Measurements from ENCODE around the gene ABI1.
"Not testable (repeated sequence)": the region's sequence is repeated elsewhere in the genome, so short reads cannot be mapped to it uniquely, and the experiment has no call there.

The ABI1 gene

DNA sequence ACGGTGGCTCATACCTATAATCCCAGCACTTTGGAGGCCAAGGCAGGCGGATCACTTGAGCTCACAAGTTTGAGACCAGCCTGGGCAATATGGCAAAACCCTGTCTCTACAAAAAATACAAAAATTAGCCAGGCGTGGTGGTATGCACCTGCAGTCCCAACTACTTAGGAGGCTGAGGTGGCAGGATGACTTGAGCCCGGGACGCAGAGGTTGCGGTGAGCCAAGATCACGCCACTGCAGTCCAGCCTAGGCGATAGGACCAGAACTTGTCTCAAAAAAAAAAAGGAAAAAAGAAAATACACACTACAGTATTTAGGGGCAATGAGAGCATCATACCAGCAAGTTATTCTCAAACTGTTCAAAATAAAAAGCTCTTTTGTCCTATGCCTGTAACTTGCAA, 59.5 kb downstream of the ABI1 start:
- Mint-ChIP-seq H3K4me1 (peaks cover 79% of the 10 kb centered on the region), H3K4me3 (no peak overlapping the region), H3K27me3 (no peaks in the 10 kb centered on the region), H3K9me3 (no peaks in the 10 kb centered on the region), H3K27ac (no peak overlapping the region)
- ATAC-seq = no peak
- no peak for DNase-seq

GRCh38 chr10:26800468-26800867, 60.3 kb downstream of the ABI1 start:
- no peak overlapping the region for H3K4me3 Mint-ChIP-seq
- ATAC-seq = no peak
- no peak overlapping the region for H3K27ac Mint-ChIP-seq
- H3K4me1 Mint-ChIP-seq = peaks cover 77% of the 10 kb centered on the region
- no peaks in the 10 kb centered on the region for H3K27me3 Mint-ChIP-seq
- no peak for DNase-seq
- peaks cover 6 to 8% of the 10 kb centered on the region in 2 donors for H3K9me3 Mint-ChIP-seq

DNA sequence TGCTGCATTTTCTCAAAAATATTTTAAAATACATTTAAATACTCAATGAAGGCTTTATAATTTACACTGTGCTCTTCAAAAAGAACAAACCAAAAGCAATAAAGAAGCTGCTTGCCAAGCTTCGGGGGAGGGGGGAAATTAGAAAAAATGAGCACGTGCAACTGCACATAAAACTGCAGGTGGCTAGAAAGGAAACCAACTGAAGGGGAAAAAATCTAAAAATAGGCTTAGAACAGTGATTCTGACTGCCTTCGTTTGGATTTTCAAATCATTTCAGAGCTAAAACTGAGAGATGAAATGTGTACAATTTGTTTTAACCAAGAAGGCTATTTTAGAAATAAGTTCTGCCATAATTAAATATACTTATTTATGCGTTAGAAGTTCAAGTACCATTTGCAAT, 61.4 kb downstream of the ABI1 start:
- DNase-seq (no peak), ATAC-seq (no peak)
- Mint-ChIP-seq H3K4me3 (peak overlapping the region; percentile 31 to 44), H3K4me1 (peaks cover 72% of the 10 kb centered on the region), H3K27me3 (no peaks in the 10 kb centered on the region), H3K9me3 (peaks cover 8 to 10% of the 10 kb centered on the region in 2 donors), H3K27ac (no peak overlapping the region)

DNA sequence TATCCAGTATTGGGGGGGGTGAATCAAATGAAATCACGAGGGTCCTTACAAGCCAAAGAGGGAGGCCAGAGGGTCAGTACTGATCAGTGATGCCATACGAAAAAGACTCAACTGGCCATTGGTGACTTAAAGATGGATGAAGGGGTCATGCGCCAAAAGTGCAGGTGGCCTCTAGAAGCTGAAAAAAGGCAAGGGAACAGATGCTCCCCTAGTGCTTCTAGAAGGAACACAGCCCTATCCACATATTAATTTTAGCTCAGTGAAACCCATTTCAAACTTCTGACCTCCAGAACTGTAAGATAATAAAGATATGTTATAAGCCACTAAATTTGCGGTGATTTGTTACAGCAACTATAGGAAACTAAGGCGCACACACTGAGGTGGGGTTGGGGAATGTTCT, 62.5 kb downstream of the ABI1 start:
- DNase-seq = no peak
- Mint-ChIP-seq H3K4me1 (peaks cover 71% of the 10 kb centered on the region), H3K9me3 (peaks cover 8 to 10% of the 10 kb centered on the region in 2 donors), H3K4me3 (no peak overlapping the region), H3K27ac (no peak overlapping the region), H3K27me3 (no peaks in the 10 kb centered on the region)
- no peak for ATAC-seq

DNA sequence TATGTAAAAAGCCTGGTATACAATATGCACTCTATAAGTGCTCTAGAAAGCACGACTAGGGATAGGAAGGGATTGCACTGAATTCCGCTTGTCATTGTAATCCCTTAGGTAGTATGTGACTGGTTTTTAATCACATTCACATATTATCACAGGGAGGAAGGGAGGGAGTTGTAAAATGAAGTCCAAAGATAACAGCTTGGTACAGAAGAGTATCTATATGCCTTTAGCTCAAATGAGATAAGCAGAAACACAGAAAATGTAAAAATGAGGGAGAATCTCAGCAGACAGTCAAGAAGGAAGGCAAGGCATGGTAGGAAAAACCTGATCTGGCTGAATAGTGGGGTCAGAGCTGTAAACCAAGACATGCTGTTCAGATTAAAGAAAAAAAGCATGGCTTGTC, 63.4 kb downstream of the ABI1 start:
- DNase-seq (no peak), ATAC-seq (no peak)
- peaks cover 69% of the 10 kb centered on the region for H3K4me1 Mint-ChIP-seq
- no peak overlapping the region for H3K27ac Mint-ChIP-seq
- H3K4me3 Mint-ChIP-seq = no peak overlapping the region
- H3K9me3 Mint-ChIP-seq = peaks cover 8 to 10% of the 10 kb centered on the region in 2 donors
- H3K27me3 Mint-ChIP-seq = no peaks in the 10 kb centered on the region

DNA sequence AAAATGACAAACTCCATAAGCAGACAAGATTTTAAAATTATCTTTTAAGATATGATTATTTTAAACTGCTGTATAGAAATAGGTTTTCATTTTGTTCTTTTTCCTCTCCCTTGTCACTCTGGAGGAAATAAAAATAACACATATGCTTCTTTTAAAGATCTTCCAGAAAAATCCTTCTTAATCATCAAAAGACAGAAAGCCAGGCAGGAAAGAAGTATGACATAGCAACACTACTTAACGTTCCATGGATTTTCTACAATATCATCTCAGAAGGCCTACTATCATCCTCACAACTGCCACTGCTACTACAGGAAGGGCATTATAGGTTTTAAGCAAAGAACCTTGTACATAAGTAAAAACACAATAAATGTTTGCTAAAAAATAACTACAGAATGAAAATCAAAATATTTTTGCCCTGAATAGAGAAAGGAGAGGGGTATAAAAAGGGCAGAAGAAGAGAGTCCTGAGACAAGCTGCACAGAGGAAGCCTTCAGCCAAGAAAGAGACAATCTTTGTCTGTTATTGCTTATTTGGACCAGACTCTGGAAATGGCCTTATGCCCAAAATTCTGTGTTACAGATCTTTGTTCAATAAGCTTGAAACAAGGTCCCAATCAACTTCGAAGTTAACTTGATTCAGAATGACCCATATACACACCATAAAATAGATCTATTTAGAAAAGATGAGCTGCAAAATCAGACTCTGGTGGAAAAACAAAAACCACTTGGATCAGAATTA, 67.8 kb downstream of the ABI1 start:
- H3K4me3 Mint-ChIP-seq = no peak overlapping the region
- ATAC-seq = no peak
- H3K27ac Mint-ChIP-seq = no peak overlapping the region
- peaks cover 8 to 10% of the 10 kb centered on the region in 2 donors for H3K9me3 Mint-ChIP-seq
- H3K4me1 Mint-ChIP-seq = peaks cover 43% of the 10 kb centered on the region
- no peak for DNase-seq
- H3K27me3 Mint-ChIP-seq = no peaks in the 10 kb centered on the region

- Mint-ChIP-seq H3K9me3 (peaks cover under 1 to 4% of the 10 kb centered on the region in 2 donors), H3K27ac (no peak overlapping the region), H3K27me3 (no peaks in the 10 kb centered on the region), H3K4me1 (peaks cover 47% of the 10 kb centered on the region), H3K4me3 (no peak overlapping the region)
- ATAC-seq (no peak), DNase-seq (no peak)
These were observed 70.3 kb downstream of the ABI1 start for GRCh38 chr10:26790221-26790995.

DNA sequence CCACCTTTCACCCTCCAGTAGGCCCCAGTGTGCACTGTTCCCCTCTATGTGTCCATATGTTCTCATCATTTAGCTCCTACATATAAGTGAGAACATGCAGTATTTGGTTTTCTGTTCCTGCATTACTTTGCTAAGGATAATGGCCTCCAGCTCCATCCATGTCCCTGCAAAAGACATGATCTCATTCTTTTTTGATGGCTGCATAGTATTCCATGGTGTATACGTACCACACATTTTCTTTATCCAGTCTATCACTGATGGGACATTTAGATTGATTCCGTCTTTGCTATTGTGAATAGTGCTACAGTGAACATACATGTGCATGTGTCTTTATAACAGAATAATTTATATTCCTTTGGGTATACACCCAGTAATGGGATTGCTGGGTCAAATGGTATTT, 71.0 kb downstream of the ABI1 start:
- peaks cover 42% of the 10 kb centered on the region for H3K4me1 Mint-ChIP-seq
- H3K27me3 Mint-ChIP-seq, H3K4me3 Mint-ChIP-seq, DNase-seq, H3K9me3 Mint-ChIP-seq, H3K27ac Mint-ChIP-seq, ATAC-seq: not testable (repeated sequence)

- Mint-ChIP-seq H3K4me3 (no peak overlapping the region), H3K27me3 (no peaks in the 10 kb centered on the region), H3K4me1 (peaks cover 50% of the 10 kb centered on the region), H3K27ac (no peak overlapping the region), H3K9me3 (no peaks in the 10 kb centered on the region)
- DNase-seq = no peak
- ATAC-seq = no peak
These were observed 73.4 kb downstream of the ABI1 start for GRCh38 chr10:26787362-26787761.

DNA sequence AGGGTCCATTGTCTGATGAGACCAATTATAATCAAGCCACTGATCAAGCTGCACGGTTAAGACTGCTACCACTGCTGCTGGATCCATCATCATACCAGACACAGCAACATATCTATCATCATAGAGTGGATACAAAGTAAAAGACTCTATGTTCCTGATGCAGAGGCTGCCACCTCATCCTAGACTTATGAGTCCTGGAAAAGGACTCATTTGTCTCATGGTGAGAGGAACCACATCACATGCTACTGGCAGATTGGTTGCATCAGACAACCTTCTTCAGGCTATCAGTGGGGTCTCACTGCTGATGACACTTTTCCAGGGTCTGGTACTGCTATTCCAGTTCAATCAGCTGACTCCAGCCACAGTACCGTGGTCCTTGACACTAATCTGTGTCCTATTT, 79.0 kb downstream of the ABI1 start:
- peak; percentile 75 for ATAC-seq
- Mint-ChIP-seq H3K27ac (peak overlapping the region; percentile 13 to 89), H3K27me3 (no peaks in the 10 kb centered on the region), H3K4me1 (peaks cover 72% of the 10 kb centered on the region), H3K9me3 (no peaks in the 10 kb centered on the region), H3K4me3 (peak overlapping the region; percentile 48 to 50)
- DNase-seq = peak in 1 of 2 donors; percentile 27

- H3K4me1 Mint-ChIP-seq = peaks cover 70% of the 10 kb centered on the region
- H3K27me3 Mint-ChIP-seq = no peaks in the 10 kb centered on the region
- ATAC-seq (peak; percentile 85), DNase-seq (peak in 1 of 2 donors; percentile 32)
- peak overlapping the region; percentile 48 to 50 for H3K4me3 Mint-ChIP-seq
- no peaks in the 10 kb centered on the region for H3K9me3 Mint-ChIP-seq
- H3K27ac Mint-ChIP-seq = peak overlapping the region; percentile 13 to 89
These were observed 79.8 kb downstream of the ABI1 start for GRCh38 chr10:26780793-26781601.

DNA sequence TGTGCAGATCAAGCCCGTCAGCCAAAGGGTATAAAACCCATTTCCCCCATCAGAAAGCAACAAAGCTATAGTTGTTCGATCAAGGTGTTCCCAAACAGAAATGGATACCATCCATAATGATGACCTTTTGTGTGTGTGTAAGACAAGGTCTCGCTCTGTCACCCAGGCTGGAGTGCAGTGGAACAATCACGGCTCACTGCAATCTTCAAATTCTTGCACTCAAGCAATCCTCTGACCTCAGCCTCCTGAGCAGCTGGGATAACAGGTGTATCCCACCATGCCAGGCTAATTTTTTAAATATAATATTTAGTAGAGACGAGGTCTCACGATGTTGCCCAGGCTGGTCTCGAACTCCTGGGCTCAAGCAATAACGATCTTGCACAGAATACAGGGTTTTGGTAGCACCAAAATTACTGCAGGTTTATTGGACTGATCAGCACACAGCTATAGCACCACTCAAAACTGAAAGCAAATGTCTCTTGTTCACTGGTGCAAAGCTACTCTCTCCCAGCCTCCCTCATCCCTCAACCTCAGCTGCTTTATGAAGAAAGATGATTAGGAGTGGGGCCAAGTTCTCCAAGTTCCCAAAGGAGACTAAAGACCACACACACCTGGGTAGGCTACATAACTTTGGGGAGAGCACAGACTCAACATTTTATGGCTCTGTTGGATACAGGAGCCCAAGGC, 80.5 kb downstream of the ABI1 start:
- H3K27ac Mint-ChIP-seq = no peak overlapping the region

GRCh38 chr10:26779176-26779860, 81.4 kb downstream of the ABI1 start:
- no peak for DNase-seq
- ATAC-seq = no peak
- Mint-ChIP-seq H3K27me3 (no peaks in the 10 kb centered on the region), H3K4me1 (peaks cover 82% of the 10 kb centered on the region), H3K4me3 (no peak overlapping the region), H3K27ac (no peak overlapping the region), H3K9me3 (no peaks in the 10 kb centered on the region)

More for the DNA sequence above, 80.5 kb downstream of the ABI1 start:
- no peaks in the 10 kb centered on the region for H3K9me3 Mint-ChIP-seq
- peaks cover 77% of the 10 kb centered on the region for H3K4me1 Mint-ChIP-seq
- ATAC-seq (no peak), DNase-seq (no peak)
- H3K27me3 Mint-ChIP-seq = no peaks in the 10 kb centered on the region
- H3K4me3 Mint-ChIP-seq = no peak overlapping the region

DNA sequence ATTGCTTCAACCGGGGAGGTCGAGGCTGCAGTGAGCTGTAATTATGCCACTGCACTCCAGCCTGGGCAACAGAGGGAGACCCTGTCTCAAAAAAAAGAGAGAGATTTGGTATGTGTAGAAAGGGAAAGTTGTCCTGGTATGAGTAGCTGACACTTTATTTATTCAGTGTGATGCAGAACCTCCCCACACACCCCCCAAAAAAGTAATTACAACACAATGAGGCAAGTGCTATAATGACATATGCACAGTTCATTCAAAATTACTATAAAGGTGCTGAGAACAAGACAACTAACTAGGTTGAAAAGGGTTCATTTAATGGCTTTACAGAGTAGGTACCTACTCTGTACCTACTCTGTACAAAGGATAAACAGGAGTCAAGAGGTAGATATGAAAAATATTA, 83.1 kb downstream of the ABI1 start:
- peak overlapping the region in 1 of 2 donors; percentile 28 for H3K27ac Mint-ChIP-seq
- no peak for ATAC-seq
- no peak overlapping the region for H3K4me3 Mint-ChIP-seq
- no peak for DNase-seq
- H3K9me3 Mint-ChIP-seq = no peaks in the 10 kb centered on the region
- no peaks in the 10 kb centered on the region for H3K27me3 Mint-ChIP-seq
- H3K4me1 Mint-ChIP-seq = peaks cover 78% of the 10 kb centered on the region

- Mint-ChIP-seq H3K4me3 (no peak overlapping the region), H3K27ac (no peak overlapping the region), H3K9me3 (no peaks in the 10 kb centered on the region), H3K27me3 (no peaks in the 10 kb centered on the region), H3K4me1 (peaks cover 63% of the 10 kb centered on the region)
- ATAC-seq = no peak
- no peak for DNase-seq
These were observed 84.5 kb downstream of the ABI1 start for GRCh38 chr10:26776258-26776657.

All from stimulated activated naive CD8-positive, alpha-beta T cell treated with anti-CD3 and anti-CD28 coated beads, Interleukin-15, amount 100 ng/mL, for 72 hours (primary cell).